GM21528 (cell line): ENCODE data around the gene LHFPL6.

ENCODE experiments used
- ATAC-seq: cut with Tn5 transposase; IDR thresholded peaks from one replicate; pipeline ENCODE4 v1.9.1; 2021; ENCODE audit warnings: mild to moderate bottlenecking, moderate library complexity; ENCODE audit not compliant: unreplicated experiment, low FRiP score

Gene LHFPL6

DNA sequence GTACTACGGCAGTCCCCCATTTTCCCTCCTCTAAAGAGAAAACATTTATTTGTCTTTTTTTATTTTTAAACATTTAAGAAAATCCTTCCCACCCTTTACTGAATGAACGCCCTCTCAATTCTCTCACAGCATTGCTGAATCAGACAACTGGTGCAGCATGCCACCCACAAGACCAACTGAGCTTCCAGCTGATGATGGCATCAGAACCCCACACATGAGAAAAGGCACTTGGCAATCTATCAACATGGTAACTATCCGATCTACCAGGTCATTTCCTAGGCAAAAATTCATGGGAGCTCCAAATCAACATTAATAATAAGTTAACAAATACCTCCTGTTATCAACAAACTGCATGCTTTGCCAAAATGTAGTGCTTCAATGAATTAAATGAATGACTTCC is 43.1 kb downstream of the LHFPL6 start:
- ATAC-seq: no peak

DNA sequence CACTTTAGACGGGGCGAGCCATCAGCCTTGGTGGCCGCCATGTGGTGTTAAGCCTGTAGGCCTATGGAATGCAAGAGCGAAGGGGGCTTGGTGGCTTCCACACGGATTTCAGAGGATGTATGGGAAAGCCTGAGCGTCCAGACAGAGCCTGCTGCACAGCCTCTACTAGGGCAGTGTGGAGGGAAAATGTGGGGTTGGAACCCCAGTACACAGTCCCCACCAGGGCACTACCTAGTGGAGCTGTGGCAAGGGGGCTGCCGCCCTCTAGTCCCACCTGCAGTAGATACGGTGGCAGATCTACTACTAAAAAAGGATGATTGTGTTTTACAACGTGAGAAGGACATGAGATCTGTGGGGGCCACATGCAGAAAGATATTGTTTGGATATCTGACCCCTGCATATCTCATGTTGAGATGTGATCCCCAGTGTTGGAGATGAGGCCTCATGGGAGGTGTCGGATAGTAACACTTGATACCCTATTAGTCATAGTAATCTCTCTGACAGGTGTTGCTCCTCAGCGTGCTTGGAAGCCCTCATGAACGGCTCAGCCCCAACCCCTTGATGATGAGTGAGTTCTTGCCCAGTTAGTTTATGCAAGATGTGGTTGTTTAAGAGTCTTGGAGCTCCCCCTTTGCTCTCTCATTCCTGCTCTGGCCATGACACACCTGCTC is 45.6 kb downstream of the LHFPL6 start:
- ATAC-seq: no peak

DNA sequence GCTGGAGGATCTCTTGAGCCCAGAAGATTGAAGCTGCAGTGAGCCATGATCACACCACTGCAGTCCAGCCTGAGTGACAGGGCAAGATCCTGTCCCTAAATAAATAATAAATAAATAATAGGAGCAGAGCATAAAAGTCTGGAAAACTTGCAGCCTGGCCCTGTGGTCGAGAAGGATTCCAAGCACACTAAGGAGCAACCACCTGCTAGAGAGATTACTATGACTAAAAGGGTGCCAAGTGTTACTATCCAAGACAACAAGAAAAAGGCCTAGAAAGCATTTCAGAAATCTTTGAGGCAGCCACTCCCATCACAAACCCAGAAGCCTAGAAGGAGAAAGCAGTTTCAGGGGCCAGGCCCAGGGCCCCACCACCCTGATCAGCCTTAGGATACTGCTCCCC is 46.1 kb downstream of the LHFPL6 start:
- no peak for ATAC-seq

DNA sequence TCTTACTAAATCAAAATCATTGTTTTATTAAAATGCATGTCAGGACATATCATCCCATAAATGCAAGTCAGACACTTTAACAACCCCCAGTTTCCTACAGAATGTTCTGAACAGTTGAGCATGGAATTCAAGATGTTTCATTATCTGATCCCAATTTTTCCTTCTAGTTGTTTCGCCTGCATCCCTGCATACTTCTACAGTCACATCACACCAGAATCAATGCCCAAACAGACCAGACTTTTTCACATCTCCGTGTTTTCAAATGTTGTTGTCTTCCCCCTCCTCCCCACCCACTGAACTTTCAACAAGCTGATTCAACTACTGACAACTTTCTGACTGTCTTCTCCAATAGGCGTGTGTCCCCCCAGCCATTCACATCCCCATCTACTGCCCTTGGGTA is 48.6 kb downstream of the LHFPL6 start:
- ATAC-seq: no peak

DNA sequence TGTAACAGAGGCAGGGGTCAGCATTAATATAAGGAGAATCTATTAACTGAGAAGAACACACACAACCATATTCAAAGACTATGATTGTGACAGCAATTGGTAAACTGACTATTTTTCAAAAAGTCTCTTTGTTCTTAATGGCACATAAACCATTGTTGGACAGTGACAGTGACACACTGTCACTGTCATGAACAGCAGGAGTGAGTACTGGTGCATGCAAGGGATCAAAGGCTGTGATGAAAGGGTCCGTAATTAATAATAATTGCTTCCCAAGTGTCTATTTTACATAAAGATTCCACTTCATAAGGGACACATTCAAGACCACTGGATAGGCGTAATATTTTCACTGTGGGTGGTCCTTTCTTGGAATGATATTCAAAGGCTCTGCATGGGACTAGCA is 50.7 kb downstream of the LHFPL6 start:
- no peak for ATAC-seq

DNA sequence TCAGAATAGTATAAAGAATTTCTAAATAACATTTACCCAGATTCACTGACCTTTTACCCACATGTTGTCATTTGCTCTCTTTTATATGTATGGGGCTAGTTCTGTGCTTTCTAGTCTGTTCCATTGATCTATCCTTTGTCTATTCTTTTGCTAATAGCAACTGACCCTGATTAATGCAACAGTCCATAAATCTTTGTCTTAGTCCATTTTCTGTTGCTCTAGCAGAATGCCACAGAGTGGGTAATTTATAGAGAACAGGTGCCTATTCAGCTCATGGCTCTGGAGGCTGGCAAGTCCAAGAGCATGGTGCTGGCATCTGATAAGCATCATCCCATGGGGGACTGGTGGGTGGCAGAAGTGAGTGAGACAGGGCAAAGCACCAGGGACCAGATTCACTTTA is 52.1 kb downstream of the LHFPL6 start:
- no peak for ATAC-seq

DNA sequence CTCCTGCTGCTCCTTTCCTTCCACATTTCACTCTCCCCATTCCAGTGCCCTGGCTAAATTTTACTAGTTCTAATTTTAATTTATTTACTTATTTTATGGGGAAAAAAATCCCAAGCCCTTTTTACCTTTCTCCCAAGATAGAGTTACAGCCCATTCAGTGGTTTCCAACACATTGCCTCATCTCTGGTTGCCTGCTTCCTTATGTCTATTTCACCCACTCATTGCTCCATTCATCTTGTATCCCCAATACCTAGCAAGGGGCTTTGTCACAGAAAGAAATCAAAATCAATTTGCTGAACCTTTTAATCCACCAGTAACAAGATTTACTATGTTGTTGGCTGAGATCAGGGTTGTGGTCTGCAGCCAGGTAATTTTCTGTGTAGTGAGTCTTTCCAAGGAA is 55.9 kb downstream of the LHFPL6 start:
- ATAC-seq: no peak

DNA sequence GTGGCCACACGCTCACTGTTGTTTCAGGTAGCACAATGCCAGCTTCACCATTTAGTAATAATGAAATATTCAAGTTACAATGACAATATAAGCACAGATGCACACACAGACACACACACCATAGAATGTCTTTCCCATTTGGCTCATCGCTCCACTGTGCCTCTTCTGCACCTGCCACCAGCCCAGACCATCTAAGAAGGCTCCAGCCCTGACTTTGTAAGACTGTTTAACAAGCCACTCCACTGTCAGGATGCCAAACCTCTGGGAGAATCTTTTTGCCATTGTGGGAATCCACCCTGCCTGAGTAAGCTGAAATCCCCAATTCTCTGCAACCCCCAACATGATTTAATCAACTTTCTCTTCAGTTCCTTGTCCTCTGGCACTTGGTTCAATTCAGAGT is 60.6 kb downstream of the LHFPL6 start:
- no peak for ATAC-seq

DNA sequence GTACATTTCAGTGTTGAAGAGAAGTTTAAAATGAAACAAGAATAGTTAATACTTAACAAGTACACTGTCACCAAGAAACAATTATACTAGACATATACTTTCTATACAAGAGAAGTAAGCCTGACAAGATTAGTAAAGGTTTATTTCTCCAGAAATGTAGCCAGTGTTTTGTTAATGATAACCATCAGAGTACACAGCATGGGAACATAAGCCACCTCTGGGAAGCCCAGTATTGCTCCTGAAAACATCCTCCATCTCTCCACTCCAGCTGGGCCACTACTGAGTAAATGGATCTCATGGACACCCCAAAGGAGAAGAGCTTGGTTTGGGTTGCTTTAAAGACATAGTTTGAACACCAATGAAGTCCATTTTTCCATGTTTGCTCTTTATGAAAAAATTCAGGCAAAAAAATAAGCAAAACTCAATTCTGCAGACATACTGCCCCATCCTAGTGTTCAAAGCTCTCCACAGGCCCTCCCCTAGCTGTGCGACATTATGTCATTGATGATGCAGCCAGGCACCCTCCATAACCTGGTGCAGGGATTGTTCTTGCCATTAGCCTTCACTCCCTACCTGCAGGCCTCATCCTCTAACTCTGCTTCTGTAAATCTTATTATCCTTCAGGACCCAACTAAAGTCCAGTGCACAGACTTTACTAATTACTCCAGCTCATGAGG is 61.9 kb downstream of the LHFPL6 start:
- no peak for ATAC-seq

DNA sequence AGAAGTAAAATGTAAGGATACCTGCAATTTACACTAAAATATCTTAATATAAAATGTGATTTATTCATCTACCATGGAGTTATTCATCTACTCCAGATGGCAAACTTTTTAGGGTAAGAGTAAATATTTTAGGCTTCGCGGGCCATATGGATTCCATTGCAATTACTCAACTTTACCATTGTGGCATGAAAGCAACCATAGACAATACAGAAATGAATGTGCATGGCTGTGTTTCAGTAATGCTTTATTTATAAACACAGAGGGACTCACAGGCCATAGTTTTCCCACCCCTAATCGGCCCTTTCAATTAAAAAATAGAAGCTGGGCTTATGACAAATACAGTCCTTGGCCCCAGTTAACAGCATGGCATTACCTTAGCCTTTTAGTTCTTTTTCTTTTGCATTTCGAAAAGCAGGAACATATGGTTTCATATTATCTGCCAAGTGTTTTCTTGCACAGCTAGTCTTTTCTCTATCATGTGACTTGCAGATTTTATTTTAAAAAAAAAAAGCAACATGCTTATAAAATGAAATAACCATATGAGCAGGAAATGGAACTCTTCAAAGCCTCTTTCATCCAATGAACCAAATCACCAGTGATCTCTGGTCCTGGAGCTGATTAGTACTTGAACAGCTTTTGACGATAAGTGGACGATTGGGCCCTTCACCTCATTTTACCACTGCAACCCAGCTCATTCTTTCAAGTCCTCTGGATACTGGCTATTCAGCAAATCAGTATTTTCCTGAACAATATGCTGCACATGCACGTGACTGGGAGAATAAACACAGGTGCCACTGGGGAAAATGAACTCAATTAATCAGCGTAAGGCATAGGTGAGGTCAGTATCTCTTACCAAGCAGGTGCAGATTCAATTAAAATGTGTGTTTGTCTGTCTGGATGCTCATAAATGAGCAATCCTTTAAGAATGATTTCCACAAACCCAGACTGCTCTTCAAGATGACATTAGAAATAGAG is 63.9 kb downstream of the LHFPL6 start:
- ATAC-seq: no peak

DNA sequence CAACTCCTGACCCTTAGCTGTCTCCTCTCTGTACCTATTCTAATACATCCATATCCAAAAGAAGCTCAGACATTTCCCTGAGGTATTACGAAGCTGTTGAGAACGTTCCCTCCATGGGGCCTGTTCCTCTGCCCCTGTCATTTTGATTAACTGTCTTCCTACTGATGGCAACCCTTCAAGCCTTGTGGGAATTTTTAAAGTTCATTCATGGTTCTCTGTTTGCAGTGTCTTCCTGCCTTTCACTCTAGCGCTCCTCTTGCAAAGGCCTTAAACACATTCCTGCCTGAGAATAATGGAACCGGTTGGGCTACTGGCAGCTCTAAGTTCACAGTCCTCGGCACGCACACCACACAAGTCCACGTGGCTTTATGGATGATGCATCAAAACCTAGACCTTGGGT is 66.1 kb downstream of the LHFPL6 start:
- ATAC-seq: no peak

DNA sequence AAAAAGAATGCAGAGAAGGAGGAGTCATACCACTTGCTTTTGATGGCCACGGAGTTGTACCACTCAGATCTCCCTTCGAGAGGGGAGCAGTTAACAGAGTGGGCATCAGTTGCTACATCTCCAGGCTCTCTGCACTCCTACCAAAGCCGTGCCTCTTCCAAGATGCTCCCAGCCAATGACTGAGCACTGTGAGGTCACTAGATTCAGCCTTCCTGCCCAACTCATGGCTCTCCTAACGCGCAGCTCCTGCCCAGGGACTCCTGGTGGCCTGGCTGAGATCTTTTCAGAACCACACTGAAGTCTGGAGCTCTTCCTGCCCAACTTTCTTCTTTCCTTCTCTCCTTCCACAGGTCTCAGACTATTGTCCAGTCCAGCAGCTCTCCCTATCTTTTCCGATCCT is 66.7 kb downstream of the LHFPL6 start:
- ATAC-seq: no peak

DNA sequence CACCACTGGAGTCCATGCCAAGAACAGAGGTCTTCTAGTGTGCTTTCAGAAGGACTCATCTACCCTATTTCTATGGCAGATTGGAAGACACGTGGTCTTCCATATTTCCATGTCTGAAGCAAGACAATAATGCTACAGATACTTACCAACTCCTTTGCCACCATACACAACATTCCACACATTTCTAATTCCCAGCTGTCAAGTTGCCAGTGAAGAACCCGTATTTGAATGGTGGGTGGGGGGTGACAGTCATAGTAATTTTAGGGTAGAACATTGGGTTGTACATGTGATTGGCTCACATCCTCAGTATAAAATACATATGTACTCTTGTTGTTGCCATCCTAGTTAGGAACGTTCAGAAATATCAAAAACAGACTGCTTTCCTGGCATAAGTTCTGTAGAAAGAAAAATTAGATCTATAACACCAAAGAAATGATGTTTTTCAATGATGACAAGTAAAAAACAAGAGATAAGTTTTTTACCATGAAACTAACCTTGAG is 69.3 kb downstream of the LHFPL6 start:
- ATAC-seq: no peak

DNA sequence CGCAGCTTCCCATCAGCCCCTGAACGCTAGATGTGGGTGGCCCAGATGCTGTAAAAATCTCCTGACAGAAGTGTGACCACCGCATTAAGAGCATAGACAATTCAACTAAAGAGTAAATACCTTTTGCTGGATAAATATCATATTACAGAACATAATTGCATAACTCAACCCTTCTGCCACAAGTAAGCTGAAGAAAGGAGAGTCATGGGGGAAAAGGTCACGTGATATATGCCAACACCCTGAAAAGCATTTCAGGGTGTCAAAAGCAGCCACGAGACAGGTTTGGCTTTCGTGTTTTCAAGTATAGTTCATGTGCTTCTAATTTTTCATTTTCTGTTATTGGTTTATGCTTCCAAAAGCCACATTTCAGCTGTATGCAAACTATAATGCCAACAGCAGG is 71.3 kb downstream of the LHFPL6 start:
- no peak for ATAC-seq

DNA sequence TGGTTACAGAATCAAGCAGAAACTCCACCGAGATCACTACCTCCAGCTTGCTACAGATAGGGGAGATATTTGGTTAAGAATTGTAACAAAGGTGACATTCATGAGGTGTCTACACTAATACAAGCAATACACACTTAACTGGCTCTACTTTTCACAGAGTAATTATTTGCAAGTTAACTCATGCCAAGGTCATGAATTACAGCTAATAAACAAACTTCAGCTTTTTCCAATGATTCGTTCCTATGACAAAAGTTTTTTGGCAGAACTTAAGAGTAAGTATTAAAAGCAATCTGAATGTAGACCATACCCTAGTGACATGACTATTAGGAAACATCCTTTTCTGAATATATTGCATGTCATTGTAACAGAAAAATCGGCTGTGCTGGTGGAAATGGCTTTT is 72.1 kb downstream of the LHFPL6 start:
- ATAC-seq: no peak

DNA sequence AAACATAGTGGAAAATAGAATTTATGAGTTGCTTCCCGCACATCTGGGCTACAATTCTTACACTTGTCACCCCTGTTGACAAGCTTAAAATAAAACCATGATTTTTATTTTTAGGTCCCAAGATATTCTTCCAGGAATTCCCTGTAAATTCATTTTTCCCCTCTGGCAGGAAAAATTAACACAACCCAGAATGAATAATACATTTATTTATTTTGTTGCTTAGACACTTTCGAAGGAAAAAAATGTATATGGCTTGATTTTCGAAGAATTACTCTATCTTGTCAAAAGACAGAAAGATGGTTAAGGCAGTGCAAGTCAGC is 74.4 kb downstream of the LHFPL6 start:
- ATAC-seq: no peak

DNA sequence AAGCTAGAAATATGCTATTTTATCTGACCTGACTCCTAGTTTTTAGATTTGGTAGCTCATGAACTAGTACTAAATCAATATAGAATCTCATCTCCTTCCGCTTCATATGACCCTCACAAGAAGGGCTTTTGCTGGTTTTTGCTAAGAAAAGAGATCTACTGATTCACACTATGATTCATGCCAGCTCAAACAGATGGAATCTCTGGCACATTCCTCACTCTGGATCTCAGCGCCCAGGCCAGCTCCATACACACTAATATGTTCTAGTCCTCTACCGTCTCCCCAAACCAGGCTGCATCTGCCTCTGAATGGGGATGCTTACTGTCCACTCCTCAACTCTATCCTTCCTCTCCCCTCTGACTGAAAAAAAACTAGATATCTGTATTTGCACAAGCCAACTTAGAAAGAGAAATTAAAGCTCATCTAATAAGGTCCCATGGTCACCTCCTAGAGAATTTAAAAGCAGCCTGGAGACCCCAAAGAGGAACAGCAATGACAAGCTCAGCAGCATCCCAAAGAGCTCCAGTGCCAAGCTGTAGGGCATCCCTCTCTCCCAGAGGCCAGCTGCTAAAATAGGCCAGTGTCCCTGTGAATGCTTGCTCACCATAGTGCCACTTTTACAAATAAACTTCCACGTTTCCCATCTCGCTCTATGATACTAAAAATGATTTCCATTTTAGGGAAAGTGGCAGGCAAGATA is 74.9 kb downstream of the LHFPL6 start:
- no peak for ATAC-seq

DNA sequence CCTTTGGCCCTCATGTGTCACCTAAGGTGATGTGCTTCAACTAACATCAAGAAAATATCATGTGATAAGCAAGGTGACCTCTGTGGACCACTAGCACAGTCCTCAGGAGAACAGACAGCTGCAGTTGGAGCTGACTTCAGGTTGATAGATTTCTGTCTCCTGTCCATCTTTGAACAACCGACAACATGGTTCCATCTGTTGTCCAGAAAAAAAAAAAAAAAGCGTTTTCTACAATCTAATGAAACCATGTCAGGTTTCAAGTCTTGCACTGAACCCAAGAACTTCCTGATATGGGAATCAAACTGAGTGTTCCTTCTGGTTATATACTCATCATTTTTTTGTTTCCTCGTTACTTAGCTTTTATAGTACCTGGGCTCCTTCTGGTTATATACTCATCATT is 75.7 kb downstream of the LHFPL6 start:
- no peak for ATAC-seq

DNA sequence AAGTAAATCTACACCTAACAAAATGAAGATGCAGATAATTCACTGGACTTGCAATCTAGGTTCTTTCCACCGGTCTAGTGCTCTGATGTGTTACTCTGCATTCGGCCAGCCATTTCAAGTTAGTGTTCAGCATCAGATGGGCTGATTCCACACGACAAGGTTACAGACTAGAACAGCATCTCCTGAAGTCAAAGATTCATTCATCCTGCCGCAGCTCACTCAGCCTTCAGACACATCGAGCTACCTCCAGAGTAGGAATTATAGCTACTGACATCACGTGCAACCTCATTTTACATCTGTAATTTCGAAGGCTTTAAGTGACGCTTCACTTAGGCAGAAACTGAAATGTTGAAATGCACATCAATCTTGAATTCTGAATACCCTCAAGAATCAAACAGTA is 76.5 kb downstream of the LHFPL6 start:
- ATAC-seq: no peak

DNA sequence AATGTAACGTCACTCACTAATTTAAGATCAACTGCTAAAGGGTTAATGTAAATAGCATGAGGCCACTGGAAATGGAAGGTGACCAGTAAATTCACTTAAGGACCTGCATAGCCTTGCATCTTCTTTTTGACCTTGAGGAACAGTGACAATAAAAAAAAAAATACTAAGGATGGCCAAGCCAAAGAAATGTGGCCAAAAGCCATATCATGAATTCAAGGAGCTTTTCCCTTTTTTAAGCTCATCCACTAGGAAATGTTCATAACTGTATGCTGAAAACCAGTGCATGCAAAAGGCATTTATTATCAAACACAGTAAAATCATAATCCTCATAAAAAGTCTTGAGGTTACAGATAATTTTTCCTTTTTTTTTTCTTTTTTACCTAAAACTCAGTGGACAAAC is 77.5 kb downstream of the LHFPL6 start:
- no peak for ATAC-seq

DNA sequence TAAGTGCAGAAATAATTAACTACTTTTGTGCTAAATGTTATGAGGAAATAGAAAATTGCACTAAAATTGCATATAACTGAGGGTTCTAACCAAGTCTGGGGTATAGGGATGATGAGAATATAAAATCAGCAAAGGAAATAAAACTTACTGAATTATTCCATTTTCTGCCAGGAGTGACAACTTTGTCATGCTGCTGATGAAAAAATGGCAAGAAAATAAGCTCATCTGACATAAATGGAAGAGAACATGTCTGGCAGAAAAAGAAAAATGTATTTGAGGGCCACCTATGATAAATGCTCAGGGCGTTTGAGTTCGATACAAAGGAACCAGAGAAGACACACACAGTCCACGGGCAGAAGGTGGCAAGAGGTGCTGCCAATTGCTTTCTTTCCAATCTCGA is 78.2 kb downstream of the LHFPL6 start:
- no peak for ATAC-seq
